GM21381 (cell line): ENCODE measurements around the gene S1PR1.
"Not testable (repeated sequence)": the region's sequence is repeated elsewhere in the genome, so short reads cannot be mapped to it uniquely, and the experiment has no call there.

ENCODE experiments used
- ATAC-seq: cut with Tn5 transposase; IDR thresholded peaks from one replicate; pipeline ENCODE4 v1.9.1; 2021; ENCODE audit warnings: mild to moderate bottlenecking, moderate library complexity; ENCODE audit not compliant: unreplicated experiment

S1PR1 gene

GRCh38 chr1:101236516-101237228, at the start of gene S1PR1:
Gene S1PR1, plus strand, starts transcription at chr1:101237019. Its CDS starts 1,966 bp downstream, at chr1:101238985.
- peak; percentile 24 for ATAC-seq

- ATAC-seq, result no peak
Measured at GRCh38 chr1:101187297-101187696, 49.5 kb upstream of the S1PR1 start.

GRCh38 chr1:101188331-101188730, 48.5 kb upstream of the S1PR1 start:
- no peak for ATAC-seq

GRCh38 chr1:101188968-101189367, 47.9 kb upstream of the S1PR1 start:
- ATAC-seq, result not testable (repeated sequence)

- no peak for ATAC-seq
Measured at GRCh38 chr1:101190441-101190840, 46.4 kb upstream of the S1PR1 start.

- no peak for ATAC-seq
Measured at GRCh38 chr1:101191049-101191448, 45.8 kb upstream of the S1PR1 start.

- no peak for ATAC-seq
Measured at GRCh38 chr1:101193733-101194169, 43.1 kb upstream of the S1PR1 start.

- no peak for ATAC-seq
Measured at GRCh38 chr1:101194746-101195145, 42.1 kb upstream of the S1PR1 start.

GRCh38 chr1:101196668-101197067, 40.2 kb upstream of the S1PR1 start:
- no peak for ATAC-seq

GRCh38 chr1:101198842-101199636, 37.8 kb upstream of the S1PR1 start:
- peak; percentile 99 for ATAC-seq

- no peak for ATAC-seq
Measured at GRCh38 chr1:101199637-101199982, 37.2 kb upstream of the S1PR1 start.

- ATAC-seq, result no peak
Measured at GRCh38 chr1:101200513-101200912, 36.3 kb upstream of the S1PR1 start.

GRCh38 chr1:101203820-101204540, 32.8 kb upstream of the S1PR1 start:
- no peak for ATAC-seq

- no peak for ATAC-seq
Measured at GRCh38 chr1:101205457-101205856, 31.4 kb upstream of the S1PR1 start.

GRCh38 chr1:101206139-101206538, 30.7 kb upstream of the S1PR1 start:
- not testable (repeated sequence) for ATAC-seq

GRCh38 chr1:101207271-101207670, 29.5 kb upstream of the S1PR1 start:
- ATAC-seq, result not testable (repeated sequence)

GRCh38 chr1:101207891-101208290, 28.9 kb upstream of the S1PR1 start:
- ATAC-seq, result no peak

GRCh38 chr1:101215363-101216011, 21.3 kb upstream of the S1PR1 start:
- ATAC-seq, result no peak

- ATAC-seq, result no peak
Measured at GRCh38 chr1:101216623-101217022, 20.2 kb upstream of the S1PR1 start.

GRCh38 chr1:101217148-101217547, 19.7 kb upstream of the S1PR1 start:
- ATAC-seq, result no peak

- not testable (repeated sequence) for ATAC-seq
Measured at GRCh38 chr1:101218968-101219367, 17.9 kb upstream of the S1PR1 start.
